GM12878 (cell line): Measurements from ENCODE around the gene RHOXF2B.

Source experiments
- EP300 ChIP-seq, 2 experiments: fragments of 150-350 bp in 1 of 2; IDR thresholded peaks; 2 replicates each; pipeline ENCODE4 v1.6.1; 2011 to 2012; ENCODE audit warnings: low read depth in 2 of 2, low read length in 2 of 2, borderline replicate concordance in 1 of 2, improper control_type of control experiment in 1 of 2, inconsistent platforms in 1 of 2; ENCODE audit not compliant: control insufficient read depth in 1 of 2
- POLR2A ChIP-seq: IDR thresholded peaks from 2 replicates; pipeline ENCODE4 v1.6.1; 2011; ENCODE audit warnings: low read depth, mild to moderate bottlenecking, low read length
- POLR2AphosphoS5 ChIP-seq: IDR thresholded peaks from 2 replicates; pipeline ENCODE4 v1.6.1; 2011; ENCODE audit warnings: mild to moderate bottlenecking, low read length, inconsistent platforms
- RFX5 ChIP-seq: IDR thresholded peaks from 2 replicates; pipeline ENCODE4 v1.6.1; 2011; ENCODE audit warnings: low read depth, low read length, improper control_type of control experiment
- SIX5 ChIP-seq: IDR thresholded peaks from 2 replicates; pipeline ENCODE4 v1.6.1; 2011; ENCODE audit warnings: mild to moderate bottlenecking, low read depth, low read length, moderate library complexity; ENCODE audit not compliant: severe bottlenecking
- TF ChIP-seq, protein P1 (sequence below): IDR thresholded peaks from 2 replicates; pipeline ENCODE4 v1.6.1; 2012; ENCODE audit warnings: mild to moderate bottlenecking, low read depth, low read length
- TF ChIP-seq, protein P2 (sequence below), 3 experiments: IDR thresholded peaks in 2 of 3; conservative IDR thresholded peaks in 1 of 3; 2 replicates each; pipeline ENCODE4 v1.5.1; 2011; ENCODE audit warnings: low read depth in 3 of 3, low read length in 3 of 3, mild to moderate bottlenecking in 3 of 3, control low read depth in 2 of 3, moderate library complexity in 2 of 3, inconsistent platforms in 1 of 3, mixed read lengths in 1 of 3; ENCODE audit not compliant: control insufficient read depth in 2 of 3, insufficient read depth in 1 of 3; ENCODE audit errors: extremely low read depth in 1 of 3
- TF ChIP-seq, protein P3 (sequence below): IDR thresholded peaks from 2 replicates; pipeline ENCODE4 v1.6.1; 2011; ENCODE audit warnings: borderline replicate concordance, low read depth, mild to moderate bottlenecking, moderate library complexity, low read length; ENCODE audit not compliant: insufficient read depth, poor library complexity, severe bottlenecking
- TF ChIP-seq, protein P4 (sequence below): fragments of 450-650 bp; formaldehyde crosslinking; IDR thresholded peaks from 2 replicates; pipeline ENCODE4 v1.5.0; 2022; ENCODE audit warnings: mild to moderate bottlenecking, missing genetic modification characterization

DNA sequence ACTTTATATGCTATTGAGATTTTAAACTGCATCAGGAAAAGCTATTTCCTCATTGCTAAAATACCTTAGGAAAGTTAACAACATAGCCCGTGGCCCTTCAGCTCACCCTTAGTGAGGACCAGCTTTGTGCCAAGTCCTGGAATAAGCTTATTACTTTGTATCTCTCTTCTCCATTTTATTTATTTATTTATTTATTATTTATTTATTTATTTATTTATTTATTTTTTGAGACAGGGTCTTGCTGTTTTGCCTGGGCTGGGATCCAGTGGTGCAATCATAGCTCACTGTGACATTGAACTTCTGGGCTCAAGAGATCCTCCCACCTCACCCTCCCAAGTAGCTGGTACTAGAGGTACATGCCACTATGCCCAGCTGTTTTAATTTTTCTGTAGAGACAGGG is 31.9 kb upstream of the RHOXF2B start:
- TF ChIP-seq POLR2AphosphoS5, result no peak
- TF ChIP-seq, protein P1, sequence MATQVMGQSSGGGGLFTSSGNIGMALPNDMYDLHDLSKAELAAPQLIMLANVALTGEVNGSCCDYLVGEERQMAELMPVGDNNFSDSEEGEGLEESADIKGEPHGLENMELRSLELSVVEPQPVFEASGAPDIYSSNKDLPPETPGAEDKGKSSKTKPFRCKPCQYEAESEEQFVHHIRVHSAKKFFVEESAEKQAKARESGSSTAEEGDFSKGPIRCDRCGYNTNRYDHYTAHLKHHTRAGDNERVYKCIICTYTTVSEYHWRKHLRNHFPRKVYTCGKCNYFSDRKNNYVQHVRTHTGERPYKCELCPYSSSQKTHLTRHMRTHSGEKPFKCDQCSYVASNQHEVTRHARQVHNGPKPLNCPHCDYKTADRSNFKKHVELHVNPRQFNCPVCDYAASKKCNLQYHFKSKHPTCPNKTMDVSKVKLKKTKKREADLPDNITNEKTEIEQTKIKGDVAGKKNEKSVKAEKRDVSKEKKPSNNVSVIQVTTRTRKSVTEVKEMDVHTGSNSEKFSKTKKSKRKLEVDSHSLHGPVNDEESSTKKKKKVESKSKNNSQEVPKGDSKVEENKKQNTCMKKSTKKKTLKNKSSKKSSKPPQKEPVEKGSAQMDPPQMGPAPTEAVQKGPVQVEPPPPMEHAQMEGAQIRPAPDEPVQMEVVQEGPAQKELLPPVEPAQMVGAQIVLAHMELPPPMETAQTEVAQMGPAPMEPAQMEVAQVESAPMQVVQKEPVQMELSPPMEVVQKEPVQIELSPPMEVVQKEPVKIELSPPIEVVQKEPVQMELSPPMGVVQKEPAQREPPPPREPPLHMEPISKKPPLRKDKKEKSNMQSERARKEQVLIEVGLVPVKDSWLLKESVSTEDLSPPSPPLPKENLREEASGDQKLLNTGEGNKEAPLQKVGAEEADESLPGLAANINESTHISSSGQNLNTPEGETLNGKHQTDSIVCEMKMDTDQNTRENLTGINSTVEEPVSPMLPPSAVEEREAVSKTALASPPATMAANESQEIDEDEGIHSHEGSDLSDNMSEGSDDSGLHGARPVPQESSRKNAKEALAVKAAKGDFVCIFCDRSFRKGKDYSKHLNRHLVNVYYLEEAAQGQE, result no peak
- TF ChIP-seq, protein P2, sequence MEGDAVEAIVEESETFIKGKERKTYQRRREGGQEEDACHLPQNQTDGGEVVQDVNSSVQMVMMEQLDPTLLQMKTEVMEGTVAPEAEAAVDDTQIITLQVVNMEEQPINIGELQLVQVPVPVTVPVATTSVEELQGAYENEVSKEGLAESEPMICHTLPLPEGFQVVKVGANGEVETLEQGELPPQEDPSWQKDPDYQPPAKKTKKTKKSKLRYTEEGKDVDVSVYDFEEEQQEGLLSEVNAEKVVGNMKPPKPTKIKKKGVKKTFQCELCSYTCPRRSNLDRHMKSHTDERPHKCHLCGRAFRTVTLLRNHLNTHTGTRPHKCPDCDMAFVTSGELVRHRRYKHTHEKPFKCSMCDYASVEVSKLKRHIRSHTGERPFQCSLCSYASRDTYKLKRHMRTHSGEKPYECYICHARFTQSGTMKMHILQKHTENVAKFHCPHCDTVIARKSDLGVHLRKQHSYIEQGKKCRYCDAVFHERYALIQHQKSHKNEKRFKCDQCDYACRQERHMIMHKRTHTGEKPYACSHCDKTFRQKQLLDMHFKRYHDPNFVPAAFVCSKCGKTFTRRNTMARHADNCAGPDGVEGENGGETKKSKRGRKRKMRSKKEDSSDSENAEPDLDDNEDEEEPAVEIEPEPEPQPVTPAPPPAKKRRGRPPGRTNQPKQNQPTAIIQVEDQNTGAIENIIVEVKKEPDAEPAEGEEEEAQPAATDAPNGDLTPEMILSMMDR (IDR thresholded peaks at IDR 0.05 in 2 of 3, conservative IDR thresholded peaks at IDR 0.05 in 1 of 3; ENCODE audit: control insufficient read depth in 2 of 3, extremely low read depth in 1 of 3, insufficient read depth in 1 of 3, low read depth in 3 of 3, low read length in 3 of 3), result no peak
- TF ChIP-seq RFX5, result no peak
- TF ChIP-seq EP300 (IDR thresholded peaks at IDR 0.05; ENCODE audit: borderline replicate concordance in 1 of 2, control insufficient read depth in 1 of 2, low read depth in 2 of 2, low read length in 2 of 2), result no peak
- TF ChIP-seq POLR2A, result no peak
- TF ChIP-seq, protein P3, sequence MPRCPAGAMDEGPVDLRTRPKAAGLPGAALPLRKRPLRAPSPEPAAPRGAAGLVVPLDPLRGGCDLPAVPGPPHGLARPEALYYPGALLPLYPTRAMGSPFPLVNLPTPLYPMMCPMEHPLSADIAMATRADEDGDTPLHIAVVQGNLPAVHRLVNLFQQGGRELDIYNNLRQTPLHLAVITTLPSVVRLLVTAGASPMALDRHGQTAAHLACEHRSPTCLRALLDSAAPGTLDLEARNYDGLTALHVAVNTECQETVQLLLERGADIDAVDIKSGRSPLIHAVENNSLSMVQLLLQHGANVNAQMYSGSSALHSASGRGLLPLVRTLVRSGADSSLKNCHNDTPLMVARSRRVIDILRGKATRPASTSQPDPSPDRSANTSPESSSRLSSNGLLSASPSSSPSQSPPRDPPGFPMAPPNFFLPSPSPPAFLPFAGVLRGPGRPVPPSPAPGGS, result no peak
- TF ChIP-seq, protein P4, sequence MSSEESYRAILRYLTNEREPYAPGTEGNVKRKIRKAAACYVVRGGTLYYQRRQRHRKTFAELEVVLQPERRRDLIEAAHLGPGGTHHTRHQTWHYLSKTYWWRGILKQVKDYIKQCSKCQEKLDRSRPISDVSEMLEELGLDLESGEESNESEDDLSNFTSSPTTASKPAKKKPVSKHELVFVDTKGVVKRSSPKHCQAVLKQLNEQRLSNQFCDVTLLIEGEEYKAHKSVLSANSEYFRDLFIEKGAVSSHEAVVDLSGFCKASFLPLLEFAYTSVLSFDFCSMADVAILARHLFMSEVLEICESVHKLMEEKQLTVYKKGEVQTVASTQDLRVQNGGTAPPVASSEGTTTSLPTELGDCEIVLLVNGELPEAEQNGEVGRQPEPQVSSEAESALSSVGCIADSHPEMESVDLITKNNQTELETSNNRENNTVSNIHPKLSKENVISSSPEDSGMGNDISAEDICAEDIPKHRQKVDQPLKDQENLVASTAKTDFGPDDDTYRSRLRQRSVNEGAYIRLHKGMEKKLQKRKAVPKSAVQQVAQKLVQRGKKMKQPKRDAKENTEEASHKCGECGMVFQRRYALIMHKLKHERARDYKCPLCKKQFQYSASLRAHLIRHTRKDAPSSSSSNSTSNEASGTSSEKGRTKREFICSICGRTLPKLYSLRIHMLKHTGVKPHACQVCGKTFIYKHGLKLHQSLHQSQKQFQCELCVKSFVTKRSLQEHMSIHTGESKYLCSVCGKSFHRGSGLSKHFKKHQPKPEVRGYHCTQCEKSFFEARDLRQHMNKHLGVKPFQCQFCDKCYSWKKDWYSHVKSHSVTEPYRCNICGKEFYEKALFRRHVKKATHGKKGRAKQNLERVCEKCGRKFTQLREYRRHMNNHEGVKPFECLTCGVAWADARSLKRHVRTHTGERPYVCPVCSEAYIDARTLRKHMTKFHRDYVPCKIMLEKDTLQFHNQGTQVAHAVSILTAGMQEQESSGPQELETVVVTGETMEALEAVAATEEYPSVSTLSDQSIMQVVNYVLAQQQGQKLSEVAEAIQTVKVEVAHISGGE, result no peak
- TF ChIP-seq SIX5, result no peak
